Measurements from ENCODE around the gene KRTAP12-2.

The KRTAP12-2 gene

GRCh38 chr21:44666401-44667320, at the start of gene KRTAP12-2:
KRTAP12-2 (minus strand) TSS chr21:44666927; CDS start chr21:44666886, 41 bp downstream.
- no peak within 1 kb of the TSS for H3K27ac ChIP-seq
- peak; percentile 3 for DNase-seq (ENCODE audit: low read depth, low spot score)

GRCh38 chr21:44714905-44715304, 48.2 kb upstream of the KRTAP12-2 start:
- no peak overlapping the region for H3K27ac ChIP-seq
- DNase-seq (ENCODE audit: low read depth, low spot score) = no peak

- no peak overlapping the region for H3K27ac ChIP-seq
Observed at GRCh38 chr21:44713846-44714245, 47.1 kb upstream of the KRTAP12-2 start.

GRCh38 chr21:44713130-44713529, 46.4 kb upstream of the KRTAP12-2 start:
- H3K27ac ChIP-seq = no peak overlapping the region
- DNase-seq (ENCODE audit: low read depth, low spot score) = no peak

More at GRCh38 chr21:44713846-44714245, 47.1 kb upstream of the KRTAP12-2 start:
- no peak for DNase-seq (ENCODE audit: low read depth, low spot score)

- H3K27ac ChIP-seq = no peak overlapping the region
- DNase-seq (ENCODE audit: low read depth, low spot score) = no peak
Observed at GRCh38 chr21:44712203-44713028, 45.7 kb upstream of the KRTAP12-2 start.

GRCh38 chr21:44711327-44712202, 44.8 kb upstream of the KRTAP12-2 start, which contains the start of gene TSPEAR:
TSPEAR (minus strand) TSS chr21:44711572; CDS start chr21:44711514, 58 bp downstream.
- no peak for DNase-seq (ENCODE audit: low read depth, low spot score)
- no peak within 1 kb of the TSS for H3K27ac ChIP-seq

- peak; percentile 5 for DNase-seq (ENCODE audit: low read depth, low spot score)
- H3K27ac ChIP-seq = no peak overlapping the region
Observed at GRCh38 chr21:44710756-44711326, 44.1 kb upstream of the KRTAP12-2 start.

GRCh38 chr21:44710294-44710665, 43.6 kb upstream of the KRTAP12-2 start:
- DNase-seq (ENCODE audit: low read depth, low spot score) = no peak
- H3K27ac ChIP-seq = no peak overlapping the region

- DNase-seq (ENCODE audit: low read depth, low spot score) = peak; percentile 40
- H3K27ac ChIP-seq = no peak overlapping the region
Observed at GRCh38 chr21:44709426-44710293, 42.9 kb upstream of the KRTAP12-2 start.

GRCh38 chr21:44708866-44709425, 42.2 kb upstream of the KRTAP12-2 start:
- H3K27ac ChIP-seq = no peak overlapping the region
- DNase-seq (ENCODE audit: low read depth, low spot score) = no peak

GRCh38 chr21:44708213-44708865, 41.6 kb upstream of the KRTAP12-2 start:
- no peak for DNase-seq (ENCODE audit: low read depth, low spot score)
- no peak overlapping the region for H3K27ac ChIP-seq

- no peak for DNase-seq (ENCODE audit: low read depth, low spot score)
- H3K27ac ChIP-seq = no peak overlapping the region
Observed at GRCh38 chr21:44706706-44707581, 40.2 kb upstream of the KRTAP12-2 start.

- no peak overlapping the region for H3K27ac ChIP-seq
- DNase-seq (ENCODE audit: low read depth, low spot score) = no peak
Observed at GRCh38 chr21:44706026-44706705, 39.4 kb upstream of the KRTAP12-2 start.

- DNase-seq (ENCODE audit: low read depth, low spot score) = no peak
- no peak overlapping the region for H3K27ac ChIP-seq
Observed at GRCh38 chr21:44704636-44705001, 37.9 kb upstream of the KRTAP12-2 start.

- DNase-seq (ENCODE audit: low read depth, low spot score) = no peak
- no peak overlapping the region for H3K27ac ChIP-seq
Observed at GRCh38 chr21:44703731-44704635, 37.3 kb upstream of the KRTAP12-2 start.

All from epithelial cell of prostate (primary cell).